Forelimb muscle (tissue), 1 donor: ENCODE measurements around the gene ANKS1B. TPM values are rescaled to one million over a fixed set of nuclear protein-coding genes. Genes with fewer than 3 reads are reported as not detected.

Source experiments
- DNase-seq: peaks from one replicate; pipeline ENCODE4 v3.0.0-alpha.2; 2013; ENCODE audit warnings: low read depth
- polyA plus RNA-seq: library from polyadenylated mRNA; unstranded; fragments of 120-200 nt; gene quantifications from one replicate; pipeline ENCODE4 v1.2.1, GENCODE V29; 2013; ENCODE audit not compliant: insufficient read length

Gene ANKS1B
- polyA plus RNA-seq, 1 donor: 2.3 TPM

GRCh38 chr12:98819071-98819470 lies 1165.7 kb downstream of the ANKS1B start:
- no peak for DNase-seq

GRCh38 chr12:98818239-98818638 lies 1166.5 kb downstream of the ANKS1B start:
- DNase-seq: no peak

- DNase-seq: no peak
Observed at GRCh38 chr12:98817742-98818141, 1167.0 kb downstream of the ANKS1B start.

- no peak for DNase-seq
Observed at GRCh38 chr12:98816720-98817119, 1168.0 kb downstream of the ANKS1B start.

GRCh38 chr12:98814254-98814653 lies 1170.5 kb downstream of the ANKS1B start:
- DNase-seq: no peak

GRCh38 chr12:98812225-98812624 lies 1172.5 kb downstream of the ANKS1B start:
- no peak for DNase-seq

- no peak for DNase-seq
Observed at GRCh38 chr12:98808243-98808875, 1176.4 kb downstream of the ANKS1B start.

- DNase-seq: no peak
Observed at GRCh38 chr12:98807187-98807586, 1177.5 kb downstream of the ANKS1B start.

GRCh38 chr12:98803468-98804209 lies 1181.1 kb downstream of the ANKS1B start:
- DNase-seq: no peak

- no peak for DNase-seq
Observed at GRCh38 chr12:98799822-98800221, 1184.9 kb downstream of the ANKS1B start.

- no peak for DNase-seq
Observed at GRCh38 chr12:98799146-98799810, 1185.5 kb downstream of the ANKS1B start.

- no peak for DNase-seq
Observed at GRCh38 chr12:98797200-98797599, 1187.5 kb downstream of the ANKS1B start.

- DNase-seq: no peak
Observed at GRCh38 chr12:98796745-98797144, 1188.0 kb downstream of the ANKS1B start.

GRCh38 chr12:98793121-98793520 lies 1191.6 kb downstream of the ANKS1B start:
- no peak for DNase-seq

GRCh38 chr12:98791406-98791805 lies 1193.3 kb downstream of the ANKS1B start:
- no peak for DNase-seq

GRCh38 chr12:98788396-98788795 lies 1196.3 kb downstream of the ANKS1B start:
- no peak for DNase-seq

GRCh38 chr12:98786653-98787052 lies 1198.1 kb downstream of the ANKS1B start:
- no peak for DNase-seq

- DNase-seq: no peak
Observed at GRCh38 chr12:98783420-98783819, 1201.3 kb downstream of the ANKS1B start.

GRCh38 chr12:98780261-98780660 lies 1204.5 kb downstream of the ANKS1B start:
- DNase-seq: no peak

- DNase-seq: no peak
Observed at GRCh38 chr12:98772818-98773217, 1211.9 kb downstream of the ANKS1B start.

- DNase-seq: no peak
Observed at GRCh38 chr12:98771811-98772752, 1212.7 kb downstream of the ANKS1B start.

GRCh38 chr12:98770230-98770629 lies 1214.5 kb downstream of the ANKS1B start:
- DNase-seq: no peak
